ENCODE data around the gene DLX6. TPM values are rescaled to one million over a fixed set of nuclear protein-coding genes. Genes with fewer than 3 reads are reported as not detected.
A peak's percentile ranks its signal among the peaks of the same experiment; 100 is the strongest.

Gene DLX6
- total and polyA plus RNA-seq, 2 of the 8 experiments (the other 6 are each of a cell fraction or from before 2014, with no cell fraction given) = not detected

DNA sequence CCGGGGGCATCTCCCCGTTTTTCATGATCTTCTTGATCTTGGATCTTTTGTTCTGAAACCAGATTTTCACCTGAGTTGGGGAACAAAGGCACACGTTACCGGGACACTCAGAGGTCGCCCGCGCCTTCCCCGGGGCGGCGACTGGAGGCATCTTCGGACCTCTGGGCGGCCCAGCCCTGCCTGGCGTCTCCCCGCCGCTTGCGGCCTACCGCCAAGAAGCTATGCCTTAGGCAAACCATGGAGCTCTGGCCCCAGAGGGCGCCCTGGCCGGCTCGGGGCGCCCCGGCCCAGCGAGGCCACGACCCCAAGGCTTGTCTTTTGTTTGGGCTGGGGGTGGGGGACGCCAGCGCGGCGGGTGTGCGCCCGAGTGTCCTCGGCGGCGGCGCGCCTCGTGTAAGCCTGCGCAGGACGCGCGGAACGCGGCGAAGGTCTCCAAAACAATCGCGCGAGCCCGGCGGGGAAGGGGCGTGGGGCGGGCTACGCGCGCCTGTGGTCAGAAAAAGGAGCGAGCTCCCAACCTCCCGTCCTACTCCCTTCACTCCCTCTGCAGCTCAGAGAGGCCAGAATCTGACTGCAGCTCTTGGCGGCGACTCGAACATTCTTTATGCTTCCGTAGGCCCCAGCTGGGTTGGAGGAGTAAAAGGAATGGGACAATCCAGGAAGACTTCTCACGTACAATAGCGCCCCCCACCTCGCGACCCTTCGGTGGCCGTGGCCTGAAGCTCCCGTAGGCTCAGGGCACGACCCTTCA is 15.8 kb downstream of the DLX6 start (continued):
- TF ChIP-seq GABPA (IDR thresholded peaks at IDR 0.05; ENCODE audit: borderline replicate concordance, insufficient read depth, low read length) (no peak), PHF8 (conservative IDR thresholded peaks at IDR 0.05; ENCODE audit: low read depth, low read length) (no peak), FOSL1 (IDR thresholded peaks at IDR 0.05; ENCODE audit: insufficient read depth, low read depth, low read length) (no peak), USF2 (IDR thresholded peaks at IDR 0.05; ENCODE audit: low read length) (no peak), SUZ12 (IDR thresholded peaks at IDR 0.05; ENCODE audit: low read length) (peak; percentile 93), POLR2AphosphoS5 (IDR thresholded peaks at IDR 0.05; ENCODE audit: low read depth, low read length) (no peak), TCF12 (IDR thresholded peaks at IDR 0.05; ENCODE audit: low read depth, low read length) (no peak), ASH2L (IDR thresholded peaks at IDR 0.05; ENCODE audit: low read length) (peak; percentile 74), CREB1 (IDR thresholded peaks at IDR 0.05) (no peak), BACH1 (IDR thresholded peaks at IDR 0.05; ENCODE audit: low read length) (no peak), HDAC6 (IDR thresholded peaks at IDR 0.05; ENCODE audit: low read depth, low read length) (no peak), TAF1 (IDR thresholded peaks at IDR 0.05; ENCODE audit: low read depth, low read length) (no peak), BRCA1 (IDR thresholded peaks at IDR 0.05; ENCODE audit: low read depth, low read length) (no peak), NRF1 (IDR thresholded peaks at IDR 0.05; ENCODE audit: low read depth, low read length) (no peak), NANOG (IDR thresholded peaks at IDR 0.05; ENCODE audit: insufficient read depth, low read depth, low read length, poor library complexity, severe bottlenecking) (no peak), KDM4A (IDR thresholded peaks at IDR 0.05; ENCODE audit: low read depth, low read length, severe bottlenecking) (peak; percentile 76), RFX5 (IDR thresholded peaks at IDR 0.05; ENCODE audit: borderline replicate concordance, low read depth, low read length) (no peak), SIX5 (IDR thresholded peaks at IDR 0.05; ENCODE audit: low read depth, low read length) (no peak), ZNF274 (IDR thresholded peaks at IDR 0.05; ENCODE audit: borderline replicate concordance, extremely low read depth, low read length) (no peak), CBX8 (IDR thresholded peaks at IDR 0.05; ENCODE audit: borderline replicate concordance, low read depth, low read length) (no peak)
- TF ChIP-seq, protein P1, sequence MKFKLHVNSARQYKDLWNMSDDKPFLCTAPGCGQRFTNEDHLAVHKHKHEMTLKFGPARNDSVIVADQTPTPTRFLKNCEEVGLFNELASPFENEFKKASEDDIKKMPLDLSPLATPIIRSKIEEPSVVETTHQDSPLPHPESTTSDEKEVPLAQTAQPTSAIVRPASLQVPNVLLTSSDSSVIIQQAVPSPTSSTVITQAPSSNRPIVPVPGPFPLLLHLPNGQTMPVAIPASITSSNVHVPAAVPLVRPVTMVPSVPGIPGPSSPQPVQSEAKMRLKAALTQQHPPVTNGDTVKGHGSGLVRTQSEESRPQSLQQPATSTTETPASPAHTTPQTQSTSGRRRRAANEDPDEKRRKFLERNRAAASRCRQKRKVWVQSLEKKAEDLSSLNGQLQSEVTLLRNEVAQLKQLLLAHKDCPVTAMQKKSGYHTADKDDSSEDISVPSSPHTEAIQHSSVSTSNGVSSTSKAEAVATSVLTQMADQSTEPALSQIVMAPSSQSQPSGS (IDR thresholded peaks at IDR 0.05; ENCODE audit: low read length) = no peak
- TF ChIP-seq, protein P2, sequence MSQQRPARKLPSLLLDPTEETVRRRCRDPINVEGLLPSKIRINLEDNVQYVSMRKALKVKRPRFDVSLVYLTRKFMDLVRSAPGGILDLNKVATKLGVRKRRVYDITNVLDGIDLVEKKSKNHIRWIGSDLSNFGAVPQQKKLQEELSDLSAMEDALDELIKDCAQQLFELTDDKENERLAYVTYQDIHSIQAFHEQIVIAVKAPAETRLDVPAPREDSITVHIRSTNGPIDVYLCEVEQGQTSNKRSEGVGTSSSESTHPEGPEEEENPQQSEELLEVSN (IDR thresholded peaks at IDR 0.05) = peak; percentile 50; the same call in 1 of the 2 replicates
